KMS-11 (cell line): ENCODE results near the gene ZCWPW2.

Source experiments
- H2AFZ ChIP-seq: fragments of 200-600 bp; sonication (generic); 2 replicates; pipeline ENCODE4 v1.6.1; 2016; ENCODE audit warnings: antibody characterized with exemption, mixed run types, low read depth
- H3K27ac ChIP-seq: fragments of 200-600 bp; sonication (generic); 2 replicates; pipeline ENCODE4 v1.6.1; 2016; ENCODE audit warnings: mild to moderate bottlenecking, mixed run types
- H3K27me3 ChIP-seq: fragments of 200-600 bp; sonication (generic); 2 replicates; pipeline ENCODE4 v1.6.1; 2017; ENCODE audit warnings: mild to moderate bottlenecking, low read depth, mixed run types, moderate library complexity; ENCODE audit not compliant: insufficient read depth
- H3K36me3 ChIP-seq: fragments of 200-600 bp; sonication (generic); 2 replicates; pipeline ENCODE4 v1.6.1; 2017; ENCODE audit warnings: mild to moderate bottlenecking, mixed run types; ENCODE audit not compliant: insufficient read depth
- H3K4me1 ChIP-seq: fragments of 200-600 bp; sonication (generic); 2 replicates; pipeline ENCODE4 v1.6.1; 2016; ENCODE audit warnings: mild to moderate bottlenecking, low read depth, mixed run types; ENCODE audit not compliant: poor library complexity, severe bottlenecking
- H3K4me2 ChIP-seq: fragments of 200-600 bp; sonication (generic); 2 replicates; pipeline ENCODE4 v1.7.0; 2016; ENCODE audit warnings: mild to moderate bottlenecking, mixed run types
- H3K4me3 ChIP-seq: fragments of 200-600 bp; sonication (generic); IDR thresholded peaks from 2 replicates; pipeline ENCODE4 v1.6.1; 2017; ENCODE audit warnings: low read depth, low read length, mixed read lengths; ENCODE audit not compliant: insufficient read depth
- H3K79me2 ChIP-seq: fragments of 200-600 bp; sonication (generic); 2 replicates; pipeline ENCODE4 v1.6.1; 2016; ENCODE audit warnings: low read depth, mixed run types; ENCODE audit not compliant: insufficient read depth
- H3K9ac ChIP-seq: fragments of 200-600 bp; sonication (generic); 2 replicates; pipeline ENCODE4 v1.6.1; 2016; ENCODE audit warnings: mild to moderate bottlenecking, mixed run types
- H4K20me1 ChIP-seq: fragments of 200-600 bp; sonication (generic); 2 replicates; pipeline ENCODE4 v1.6.1; 2016; ENCODE audit warnings: mild to moderate bottlenecking, mixed run types; ENCODE audit not compliant: insufficient read depth
- TF ChIP-seq, protein P1 (sequence below): fragments of 200-600 bp; sonication (generic); conservative IDR thresholded peaks from 2 replicates; pipeline ENCODE4 v1.6.1; 2017; ENCODE audit warnings: low read depth, mild to moderate bottlenecking, antibody characterized with exemption, low read length, moderate library complexity, mixed read lengths

Gene ZCWPW2

DNA sequence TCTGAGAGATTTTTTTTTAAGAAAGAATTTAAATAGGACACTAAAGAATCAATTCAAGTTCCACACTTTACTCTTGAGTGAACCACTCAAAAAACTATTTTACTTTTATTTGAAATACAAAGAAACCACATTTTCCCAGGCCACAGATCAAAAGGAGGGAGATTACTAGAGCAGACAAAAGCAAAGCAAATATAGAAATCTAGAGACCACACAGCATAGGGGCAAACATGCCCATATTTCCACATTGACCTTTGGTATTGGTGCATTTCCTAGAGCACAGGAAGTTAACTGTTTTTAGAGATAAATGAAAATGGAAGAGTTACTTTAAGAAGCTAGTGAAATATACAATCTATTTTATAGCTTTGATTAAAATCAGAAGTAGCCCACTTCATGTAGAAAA lies 27.5 kb upstream of the ZCWPW2 start:
- no peak overlapping the region for H3K27ac ChIP-seq
- H3K4me1 ChIP-seq: peaks cover 10% of the 10 kb centered on the region
- no peak overlapping the region for H3K9ac ChIP-seq
- no peaks in the 10 kb centered on the region for H4K20me1 ChIP-seq
- H3K4me2 ChIP-seq: no peak overlapping the region
- TF ChIP-seq, protein P1, sequence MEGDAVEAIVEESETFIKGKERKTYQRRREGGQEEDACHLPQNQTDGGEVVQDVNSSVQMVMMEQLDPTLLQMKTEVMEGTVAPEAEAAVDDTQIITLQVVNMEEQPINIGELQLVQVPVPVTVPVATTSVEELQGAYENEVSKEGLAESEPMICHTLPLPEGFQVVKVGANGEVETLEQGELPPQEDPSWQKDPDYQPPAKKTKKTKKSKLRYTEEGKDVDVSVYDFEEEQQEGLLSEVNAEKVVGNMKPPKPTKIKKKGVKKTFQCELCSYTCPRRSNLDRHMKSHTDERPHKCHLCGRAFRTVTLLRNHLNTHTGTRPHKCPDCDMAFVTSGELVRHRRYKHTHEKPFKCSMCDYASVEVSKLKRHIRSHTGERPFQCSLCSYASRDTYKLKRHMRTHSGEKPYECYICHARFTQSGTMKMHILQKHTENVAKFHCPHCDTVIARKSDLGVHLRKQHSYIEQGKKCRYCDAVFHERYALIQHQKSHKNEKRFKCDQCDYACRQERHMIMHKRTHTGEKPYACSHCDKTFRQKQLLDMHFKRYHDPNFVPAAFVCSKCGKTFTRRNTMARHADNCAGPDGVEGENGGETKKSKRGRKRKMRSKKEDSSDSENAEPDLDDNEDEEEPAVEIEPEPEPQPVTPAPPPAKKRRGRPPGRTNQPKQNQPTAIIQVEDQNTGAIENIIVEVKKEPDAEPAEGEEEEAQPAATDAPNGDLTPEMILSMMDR: no peak
- no peaks in the 10 kb centered on the region for H3K79me2 ChIP-seq
- no peak overlapping the region for H2AFZ ChIP-seq
- H3K36me3 ChIP-seq: no peaks in the 10 kb centered on the region
- no peaks in the 10 kb centered on the region for H3K27me3 ChIP-seq
- H3K4me3 ChIP-seq: no peak overlapping the region

DNA sequence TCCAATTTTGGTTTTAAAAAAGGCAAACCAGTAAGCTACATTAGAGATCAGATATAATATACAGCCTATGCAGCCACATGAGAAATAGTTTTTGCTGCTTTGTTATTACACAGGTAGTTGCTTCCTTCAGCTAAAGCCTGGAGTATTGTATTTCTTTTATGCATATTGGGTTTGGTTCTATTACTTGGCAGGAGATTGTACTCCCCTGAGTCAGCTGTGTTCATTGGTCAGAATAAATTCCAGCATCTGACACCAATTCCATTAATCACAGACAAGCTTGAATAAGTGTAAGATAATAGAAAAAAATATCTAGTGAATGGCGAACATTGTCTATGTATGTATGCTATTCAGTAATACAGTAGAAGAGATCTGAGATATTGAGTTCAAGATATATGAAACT lies 26.1 kb upstream of the ZCWPW2 start:
- no peak overlapping the region for H3K9ac ChIP-seq
- H3K4me1 ChIP-seq: peaks cover 25% of the 10 kb centered on the region
- H3K27me3 ChIP-seq: no peaks in the 10 kb centered on the region
- H3K4me3 ChIP-seq: no peak overlapping the region
- H3K27ac ChIP-seq: no peak overlapping the region
- TF ChIP-seq, protein P1: no peak
- no peak overlapping the region for H3K4me2 ChIP-seq
- H3K36me3 ChIP-seq: no peaks in the 10 kb centered on the region
- no peaks in the 10 kb centered on the region for H3K79me2 ChIP-seq
- H2AFZ ChIP-seq: no peak overlapping the region
- no peaks in the 10 kb centered on the region for H4K20me1 ChIP-seq

GRCh38 chr3:28326458-28326926 lies 22.0 kb upstream of the ZCWPW2 start:
- Histone ChIP-seq H3K27ac (peak overlapping the region; percentile 71), H3K4me1 (peaks cover 45% of the 10 kb centered on the region), H4K20me1 (no peaks in the 10 kb centered on the region), H3K4me3 (no peak overlapping the region), H2AFZ (no peak overlapping the region), H3K9ac (no peak overlapping the region), H3K36me3 (no peaks in the 10 kb centered on the region), H3K27me3 (no peaks in the 10 kb centered on the region), H3K4me2 (peak overlapping the region; percentile 54), H3K79me2 (no peaks in the 10 kb centered on the region)
- TF ChIP-seq, protein P1: no peak

DNA sequence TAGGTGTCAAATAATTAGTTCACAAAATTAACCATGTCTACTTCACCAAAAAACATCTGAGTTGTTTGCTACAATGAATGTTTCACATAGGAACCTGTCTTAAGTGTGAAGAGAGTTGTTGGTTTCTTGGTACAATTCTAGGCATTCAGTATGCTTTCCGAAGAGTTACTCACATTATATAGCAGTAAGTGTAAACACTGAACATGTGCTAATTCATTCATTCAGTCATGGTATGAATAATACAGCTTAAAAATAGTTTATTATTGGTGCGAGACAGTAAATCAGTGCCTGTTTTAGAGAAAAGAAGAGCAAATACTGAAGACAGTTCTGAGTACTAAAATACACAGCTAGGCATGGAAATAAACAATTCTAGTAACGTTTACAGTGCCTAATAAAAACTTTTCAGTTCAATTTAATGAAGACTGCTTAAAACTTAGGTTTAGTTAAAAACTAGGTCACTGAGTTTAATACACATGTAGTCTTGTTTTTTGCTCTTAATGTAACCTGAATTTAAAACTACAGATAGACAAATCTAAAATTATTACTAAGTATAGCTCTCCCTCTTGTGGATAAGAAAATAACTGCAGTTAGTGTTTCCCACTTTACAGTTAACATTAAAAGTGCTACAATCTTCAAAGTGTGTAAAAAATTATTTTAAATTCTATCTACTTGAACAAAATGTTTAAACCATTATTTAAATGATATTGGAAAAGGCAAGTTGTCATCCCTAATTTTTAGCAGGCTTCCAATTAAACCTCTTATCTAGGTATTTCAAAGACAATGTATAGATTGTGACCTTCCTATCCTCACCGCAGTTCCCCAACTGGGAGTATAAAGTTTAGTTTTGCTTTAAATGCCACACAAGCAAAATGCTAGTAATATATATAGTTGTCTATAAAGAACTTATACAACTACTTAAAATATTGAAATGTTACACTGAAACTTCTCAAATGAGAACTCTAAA lies 20.1 kb upstream of the ZCWPW2 start:
- no peaks in the 10 kb centered on the region for H3K79me2 ChIP-seq
- H3K27ac ChIP-seq: no peak overlapping the region
- no peak overlapping the region for H3K4me2 ChIP-seq
- peaks cover 45% of the 10 kb centered on the region for H3K4me1 ChIP-seq
- no peaks in the 10 kb centered on the region for H3K27me3 ChIP-seq
- H4K20me1 ChIP-seq: no peaks in the 10 kb centered on the region
- no peak overlapping the region for H2AFZ ChIP-seq
- no peak overlapping the region for H3K4me3 ChIP-seq
- H3K36me3 ChIP-seq: no peaks in the 10 kb centered on the region
- no peak overlapping the region for H3K9ac ChIP-seq
- TF ChIP-seq, protein P1: peak; percentile 70
